GM18861 (cell line): Measurements from ENCODE around the gene IL10RB.

Source experiments
- ATAC-seq: cut with Tn5 transposase; IDR thresholded peaks from one replicate; pipeline ENCODE4 v1.9.1; 2021; ENCODE audit not compliant: unreplicated experiment

The IL10RB gene

DNA sequence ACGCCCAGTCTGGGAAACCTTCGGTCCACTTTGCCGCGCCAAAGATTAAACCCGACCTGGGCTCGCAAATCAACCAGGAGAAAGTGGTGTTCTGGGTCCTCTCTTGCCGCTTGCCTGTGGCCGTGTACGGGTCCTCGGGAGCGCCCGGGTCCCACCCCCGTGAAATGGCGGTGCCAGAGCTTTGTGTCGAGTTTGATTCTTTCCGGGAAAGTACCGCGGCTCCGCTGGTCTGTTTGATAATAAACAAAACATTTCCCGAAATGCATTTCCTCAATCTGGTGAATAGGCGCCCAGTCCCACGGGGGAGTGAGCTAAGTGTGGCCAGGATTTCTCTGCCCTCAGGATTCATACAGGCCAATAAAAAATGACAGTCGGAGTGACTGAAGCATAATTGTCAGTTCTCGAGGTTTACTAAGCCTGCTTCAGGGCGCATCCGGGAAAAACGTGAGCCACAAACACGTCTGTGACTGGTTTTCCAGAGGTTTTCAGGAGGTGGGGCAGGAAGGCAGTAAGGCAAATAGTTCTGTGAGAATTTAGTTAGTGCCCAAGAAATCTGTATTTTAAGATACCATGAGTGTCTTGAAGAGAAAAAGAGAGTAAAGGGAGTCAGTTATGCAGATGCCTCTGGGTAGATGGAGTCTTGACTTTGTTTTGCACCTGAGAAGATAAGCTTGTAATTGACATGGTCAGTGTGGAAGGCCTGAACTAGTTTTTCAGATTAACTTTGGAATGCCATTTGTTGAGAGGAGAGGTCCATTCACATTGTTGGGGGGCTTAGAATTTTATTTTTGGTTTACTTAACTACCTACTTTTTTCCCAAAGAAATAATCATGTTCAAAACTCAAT, 59.3 kb downstream of the IL10RB start:
- ATAC-seq: peak; percentile 28

DNA sequence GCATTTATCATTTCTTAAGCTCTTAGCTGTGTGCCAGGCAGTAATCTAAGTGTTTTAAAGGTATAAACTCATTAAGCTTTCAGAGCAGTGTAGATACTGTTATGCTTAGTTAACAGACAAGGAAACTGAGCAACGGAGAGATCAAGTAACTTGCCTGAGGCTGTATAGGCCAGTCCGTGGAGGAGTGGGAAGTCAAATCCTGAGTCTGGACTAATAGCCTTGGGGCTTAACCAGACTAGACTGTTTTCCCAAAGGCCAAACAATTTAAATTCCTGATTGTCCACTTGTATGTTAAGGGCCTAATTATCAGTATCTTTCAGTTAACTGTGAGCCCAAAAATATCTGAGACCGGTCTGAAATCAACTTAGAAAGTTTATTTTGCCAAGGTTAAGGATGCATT, 61.2 kb downstream of the IL10RB start:
- ATAC-seq: no peak

DNA sequence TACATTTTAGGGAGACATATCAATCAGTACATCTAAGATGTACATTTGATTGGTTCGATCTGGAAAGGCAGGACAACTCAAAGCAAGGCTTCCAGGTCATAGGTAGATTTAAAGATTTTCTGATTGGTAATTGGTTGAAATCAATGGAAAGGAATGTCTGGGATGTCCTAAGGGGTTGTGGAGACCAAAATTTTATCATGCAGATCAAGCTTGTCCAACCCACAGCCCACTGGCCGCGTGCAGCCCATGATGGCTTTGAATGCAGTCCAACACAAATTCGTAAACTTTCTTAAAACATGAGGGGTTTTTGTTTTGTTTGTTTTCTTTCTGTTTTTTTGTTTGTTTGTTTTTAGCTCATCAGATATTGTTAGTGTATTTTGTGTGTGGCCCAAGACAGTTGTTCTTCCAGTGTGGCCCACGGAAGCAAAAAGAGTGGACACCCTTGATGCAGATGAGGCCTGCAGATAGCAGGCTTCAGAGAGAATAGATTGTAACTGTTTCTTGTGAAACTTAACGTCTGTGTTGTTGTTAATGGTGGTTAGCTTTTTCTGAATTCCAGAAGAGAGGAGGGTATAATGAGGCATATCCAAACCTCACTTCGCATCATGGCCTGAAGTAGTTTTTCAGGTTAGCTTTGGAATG, 61.7 kb downstream of the IL10RB start:
- ATAC-seq: no peak

DNA sequence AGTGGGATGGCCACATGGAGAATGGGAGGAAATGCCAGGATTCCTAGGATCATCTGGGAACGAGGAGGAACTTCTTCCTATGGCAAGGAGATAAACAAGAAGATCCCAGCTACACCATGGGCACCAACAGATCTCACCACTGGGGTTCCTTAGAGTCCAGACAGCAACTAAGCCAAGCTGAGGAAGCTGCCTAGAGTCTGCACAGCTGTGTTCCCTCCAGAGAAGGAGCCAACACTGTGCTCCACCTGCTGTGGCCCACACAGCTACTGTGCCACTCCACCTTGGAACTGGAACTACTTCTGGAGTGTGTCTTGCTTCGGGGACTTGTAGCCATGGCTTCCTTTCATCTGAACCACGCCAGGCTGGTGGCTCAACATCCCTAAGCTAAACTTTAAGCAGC, 64.6 kb downstream of the IL10RB start:
- no peak for ATAC-seq

DNA sequence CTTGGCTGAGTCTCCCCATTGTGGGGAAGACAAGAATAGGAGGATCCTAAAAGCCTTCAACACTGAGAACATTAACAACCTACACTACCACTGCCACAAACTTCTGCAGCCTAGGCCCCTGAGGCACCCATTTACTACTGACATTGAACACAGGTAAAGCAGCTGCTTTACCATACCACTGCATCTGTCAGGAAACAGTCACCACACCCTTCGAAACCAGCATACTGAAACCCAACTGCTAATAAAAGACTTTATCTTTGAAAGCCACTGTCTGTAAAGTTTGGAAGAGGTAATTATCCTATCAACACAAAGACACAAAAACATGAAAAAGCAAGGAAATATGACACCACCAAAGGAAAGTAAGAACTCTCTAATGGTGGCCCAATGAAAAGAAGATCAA, 66.0 kb downstream of the IL10RB start:
- ATAC-seq: no peak

DNA sequence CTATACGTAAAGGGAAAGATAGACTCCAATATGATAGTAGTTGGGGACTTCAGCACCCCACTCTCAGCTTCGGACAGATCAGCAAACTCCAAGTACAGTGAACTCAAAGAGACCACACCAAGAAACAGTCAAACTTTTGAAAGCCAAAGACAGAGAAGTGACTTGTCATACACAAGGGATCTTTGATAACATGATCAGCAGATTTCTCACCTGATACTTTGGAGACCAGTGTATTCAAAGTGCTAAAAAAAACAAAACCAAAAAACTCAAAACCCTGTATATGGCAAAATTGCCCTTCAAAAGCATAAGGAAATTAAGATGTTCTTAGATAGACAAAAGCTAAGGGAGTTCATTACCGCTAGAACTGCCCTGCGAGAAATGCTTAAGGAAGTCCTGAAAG, 68.0 kb downstream of the IL10RB start:
- no peak for ATAC-seq

DNA sequence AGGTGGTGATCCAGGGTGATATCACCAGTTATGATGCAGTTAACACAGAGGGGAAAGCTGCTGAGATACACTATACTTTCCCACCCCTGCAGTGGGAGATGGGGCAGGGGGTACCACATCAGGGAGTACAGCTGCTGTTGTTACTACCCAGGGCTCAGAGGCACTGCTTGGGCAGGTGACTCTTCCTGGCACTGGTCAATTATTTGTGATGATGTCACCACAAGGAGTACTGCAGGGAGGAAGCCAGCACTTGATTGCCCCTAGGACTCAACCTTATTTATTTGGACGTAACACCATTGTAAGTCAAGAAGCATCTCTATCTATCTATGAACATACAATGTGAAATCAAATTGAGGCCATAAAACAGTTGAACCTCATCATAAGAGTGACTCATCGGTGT, 68.7 kb downstream of the IL10RB start:
- no peak for ATAC-seq

DNA sequence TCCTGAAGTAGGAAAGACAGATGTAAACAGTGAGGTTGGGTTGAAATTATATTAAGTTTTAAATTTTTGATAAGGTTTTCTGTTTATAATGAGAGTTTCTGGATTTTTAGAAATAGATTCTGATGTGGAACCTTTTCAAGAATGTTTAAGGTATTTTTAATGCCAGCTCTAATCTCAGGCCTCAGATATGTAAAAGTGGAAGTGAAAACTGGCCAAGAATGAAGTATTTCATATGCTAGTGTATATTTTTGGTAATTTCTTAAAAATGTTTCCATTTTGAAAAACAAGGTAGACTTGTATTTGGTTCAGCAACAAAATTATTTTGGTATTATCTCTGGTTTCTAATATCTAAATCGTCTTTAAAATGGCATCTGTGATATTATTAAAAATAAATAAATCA, 73.0 kb downstream of the IL10RB start:
- no peak for ATAC-seq

DNA sequence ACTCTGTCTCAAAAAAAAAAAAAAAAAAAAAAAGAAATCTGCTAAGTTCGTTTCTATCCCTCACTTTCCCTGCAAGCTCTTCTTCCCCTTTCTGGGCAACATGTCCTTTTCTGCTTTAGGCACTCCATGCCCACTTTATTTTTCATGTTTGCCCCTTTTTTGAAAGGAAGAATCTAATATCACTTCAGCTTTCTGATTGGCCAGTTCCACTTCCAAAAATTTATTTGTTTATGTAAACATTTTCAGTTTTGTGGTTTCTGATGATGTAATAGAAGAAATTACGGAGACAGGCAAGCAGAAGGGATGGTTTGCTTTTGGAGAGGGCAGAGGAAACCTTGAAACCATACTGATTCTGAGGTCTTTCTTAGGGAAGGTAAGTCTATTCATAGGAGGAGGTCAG, 73.8 kb downstream of the IL10RB start:
- no peak for ATAC-seq

DNA sequence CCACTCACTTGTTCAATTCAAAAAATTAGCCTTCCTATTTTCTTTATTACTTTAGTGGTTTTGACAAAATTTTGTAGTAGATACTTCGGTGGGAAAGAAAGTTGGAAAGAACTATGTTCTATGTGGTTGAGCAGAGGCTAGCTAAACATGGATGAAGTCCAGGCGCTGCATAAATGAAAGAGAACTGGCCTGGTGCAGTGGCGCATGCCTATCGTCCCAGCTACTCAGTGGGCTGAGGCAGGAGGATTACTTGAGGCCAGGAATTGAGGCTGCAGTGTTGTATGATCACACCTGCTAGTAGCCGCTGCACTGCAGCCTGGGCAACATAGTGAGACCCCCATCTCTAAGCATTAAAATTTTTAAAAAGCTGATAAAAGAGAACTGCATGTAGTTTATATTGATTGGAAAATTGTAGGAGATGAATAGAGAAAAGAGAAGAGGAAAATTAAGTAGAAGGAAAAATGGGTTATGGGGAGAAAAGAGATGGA, 79.6 kb downstream of the IL10RB start:
- no peak for ATAC-seq
